Brain microvascular endothelial cell (primary cell): Measurements from ENCODE around the gene PA2G4.
A peak's percentile ranks its signal among the peaks of the same experiment; 100 is the strongest.
"Not testable (repeated sequence)": the region's sequence is repeated elsewhere in the genome, so short reads cannot be mapped to it uniquely, and the experiment has no call there.

Source experiments
- DNase-seq: peaks from one replicate; pipeline ENCODE4 v3.0.0-alpha.2; 2020
- H3K27ac ChIP-seq: fragments of 250-450 bp; sonication (Bioruptor Pico); 2 replicates; pipeline ENCODE4 v1.5.1; 2020; ENCODE audit warnings: mild to moderate bottlenecking, moderate library complexity
- H3K27me3 ChIP-seq: fragments of 250-450 bp; sonication (Bioruptor Pico); replicated peaks from 2 replicates; pipeline ENCODE4 v1.5.1; 2020; ENCODE audit warnings: mild to moderate bottlenecking
- H3K36me3 ChIP-seq: fragments of 250-450 bp; sonication (Bioruptor Pico); replicated peaks from 2 replicates; pipeline ENCODE4 v1.5.1; 2020; ENCODE audit warnings: mild to moderate bottlenecking
- H3K4me3 ChIP-seq: 2 replicates; pipeline ENCODE4 v1.5.1; 2011; ENCODE audit warnings: low read depth, mild to moderate bottlenecking, control low read depth, low read length, moderate library complexity
- in situ Hi-C: cut with HindIII; loops from 2 replicates; pipeline ENCODE4 v1.10.0; 2017; ENCODE audit warnings: low sequenced_read_pairs, low pct_ligation_motif_present
- TF ChIP-seq, protein P1 (sequence below): IDR thresholded peaks from 2 replicates; pipeline ENCODE4 v1.5.1; 2011; ENCODE audit warnings: low read depth, mild to moderate bottlenecking, moderate library complexity, low read length, control low read depth, inconsistent platforms; ENCODE audit errors: missing control alignments

PA2G4 gene

DNA sequence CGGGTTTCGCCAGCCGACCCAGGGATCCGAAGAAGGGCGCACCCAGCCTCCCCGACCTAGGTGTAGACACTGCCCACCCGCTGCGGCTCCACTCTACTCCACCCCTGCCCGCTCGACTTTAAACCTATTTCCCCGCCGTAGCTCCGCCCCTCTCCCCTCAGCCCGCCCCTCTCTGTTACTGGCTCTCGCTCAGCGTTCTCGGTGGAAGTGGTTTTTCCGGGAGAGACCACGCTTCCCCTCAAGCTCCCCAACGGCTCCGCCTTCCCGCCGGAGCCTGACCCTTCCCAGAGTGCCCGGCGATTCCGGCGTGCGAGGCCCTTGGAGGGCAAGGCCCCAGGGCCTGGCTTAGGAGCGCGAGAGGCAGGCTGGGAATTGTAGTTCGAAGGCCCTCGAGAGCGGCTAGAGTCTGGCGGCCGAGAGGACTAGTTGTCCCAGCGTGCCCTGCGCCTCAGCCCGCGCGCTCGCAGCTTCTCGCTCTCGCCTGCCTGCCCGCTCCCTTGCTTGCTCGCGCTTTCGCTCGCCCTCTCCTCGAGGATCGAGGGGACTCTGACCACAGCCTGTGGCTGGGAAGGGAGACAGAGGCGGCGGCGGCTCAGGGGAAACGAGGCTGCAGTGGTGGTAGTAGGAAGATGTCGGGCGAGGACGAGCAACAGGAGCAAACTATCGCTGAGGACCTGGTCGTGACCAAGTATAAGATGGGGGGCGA is at the start of gene PA2G4:
Gene PA2G4, plus strand, starts transcription at position 451 of the 706 bp plus-strand sequence. Its CDS starts 179 bp downstream, at position 630.
- H3K27ac ChIP-seq = peak within 1 kb of the TSS; percentile 54
- DNase-seq = peak; percentile 98
- H3K4me3 ChIP-seq = peak within 1 kb of the TSS; percentile 97
- peaks cover 22% of the 10 kb centered on the region for H3K36me3 ChIP-seq
- no peaks in the 10 kb centered on the region for H3K27me3 ChIP-seq
- in situ Hi-C loops = no loop called here
- TF ChIP-seq, protein P1, sequence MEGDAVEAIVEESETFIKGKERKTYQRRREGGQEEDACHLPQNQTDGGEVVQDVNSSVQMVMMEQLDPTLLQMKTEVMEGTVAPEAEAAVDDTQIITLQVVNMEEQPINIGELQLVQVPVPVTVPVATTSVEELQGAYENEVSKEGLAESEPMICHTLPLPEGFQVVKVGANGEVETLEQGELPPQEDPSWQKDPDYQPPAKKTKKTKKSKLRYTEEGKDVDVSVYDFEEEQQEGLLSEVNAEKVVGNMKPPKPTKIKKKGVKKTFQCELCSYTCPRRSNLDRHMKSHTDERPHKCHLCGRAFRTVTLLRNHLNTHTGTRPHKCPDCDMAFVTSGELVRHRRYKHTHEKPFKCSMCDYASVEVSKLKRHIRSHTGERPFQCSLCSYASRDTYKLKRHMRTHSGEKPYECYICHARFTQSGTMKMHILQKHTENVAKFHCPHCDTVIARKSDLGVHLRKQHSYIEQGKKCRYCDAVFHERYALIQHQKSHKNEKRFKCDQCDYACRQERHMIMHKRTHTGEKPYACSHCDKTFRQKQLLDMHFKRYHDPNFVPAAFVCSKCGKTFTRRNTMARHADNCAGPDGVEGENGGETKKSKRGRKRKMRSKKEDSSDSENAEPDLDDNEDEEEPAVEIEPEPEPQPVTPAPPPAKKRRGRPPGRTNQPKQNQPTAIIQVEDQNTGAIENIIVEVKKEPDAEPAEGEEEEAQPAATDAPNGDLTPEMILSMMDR = no peak

DNA sequence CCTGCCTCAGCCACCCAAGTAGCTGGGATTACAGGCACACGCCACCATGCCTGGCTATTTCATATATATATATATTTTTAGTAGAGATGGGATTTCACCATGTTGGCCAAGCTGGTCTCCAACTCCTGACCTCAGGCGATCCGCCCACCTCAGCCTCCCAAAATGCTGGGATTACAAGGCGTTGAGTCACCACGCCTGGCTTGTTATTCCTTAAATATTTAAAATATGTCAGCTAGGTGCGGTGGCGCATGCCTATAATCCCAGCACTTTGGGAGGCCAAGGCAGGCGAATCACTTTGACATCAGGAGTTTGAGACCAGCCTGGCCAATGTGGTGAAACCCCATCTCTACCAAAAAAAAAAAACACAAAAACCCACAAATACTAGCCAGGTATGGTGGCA is 44.4 kb upstream of the PA2G4 start:
- H3K4me3 ChIP-seq, H3K27ac ChIP-seq, in situ Hi-C loops, H3K36me3 ChIP-seq, H3K27me3 ChIP-seq: not testable (repeated sequence)
- DNase-seq = peak; percentile 79

DNA sequence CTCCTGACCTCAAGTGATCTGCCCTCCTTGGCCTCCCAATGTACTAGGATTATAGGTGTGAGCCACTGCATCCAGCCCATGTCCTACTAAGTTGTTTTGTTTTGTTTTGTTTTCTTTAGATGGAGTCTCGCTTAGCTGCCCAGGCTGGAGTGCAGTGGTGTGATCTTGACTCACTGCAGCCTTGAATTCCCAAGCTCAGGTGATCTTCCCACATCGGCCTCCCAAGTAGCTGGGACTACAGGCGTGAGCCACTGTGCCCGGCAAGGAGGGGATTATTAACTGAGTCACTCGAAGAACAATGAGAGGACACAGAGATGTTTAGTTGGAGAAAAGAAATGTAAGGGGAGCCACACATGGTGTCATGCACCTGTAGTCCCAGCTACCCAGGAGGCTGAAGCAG is 42.4 kb upstream of the PA2G4 start:
- Histone ChIP-seq H3K27ac (no peak overlapping the region), H3K27me3 (no peaks in the 10 kb centered on the region), H3K4me3 (no peak overlapping the region), H3K36me3 (no peaks in the 10 kb centered on the region)
- TF ChIP-seq, protein P1 = no peak
- in situ Hi-C loops = no loop called here
- DNase-seq = peak; percentile 2

DNA sequence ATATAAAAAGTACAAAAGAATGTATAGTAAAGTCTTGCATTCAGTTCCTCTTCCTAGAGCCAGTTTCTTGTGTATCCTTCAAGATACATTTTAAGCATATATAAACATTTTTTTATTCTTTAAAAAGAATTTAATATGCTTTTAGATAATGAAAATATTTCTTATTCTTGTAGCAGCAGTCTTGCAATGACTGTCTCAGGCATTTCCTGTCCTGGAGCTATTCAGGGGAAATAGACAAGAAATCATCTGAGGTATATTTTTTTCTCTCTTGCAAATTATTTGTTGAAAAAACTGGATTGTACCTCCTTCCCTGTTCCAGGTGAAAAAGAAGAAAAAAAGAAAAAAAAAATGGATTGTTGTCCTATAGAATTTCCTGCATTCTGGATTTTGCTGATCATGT is 41.4 kb upstream of the PA2G4 start:
- in situ Hi-C loops = no loop called here
- DNase-seq = no peak
- Histone ChIP-seq H3K27ac (no peak overlapping the region), H3K27me3 (no peaks in the 10 kb centered on the region), H3K4me3 (no peak overlapping the region), H3K36me3 (no peaks in the 10 kb centered on the region)
- TF ChIP-seq, protein P1 = no peak

DNA sequence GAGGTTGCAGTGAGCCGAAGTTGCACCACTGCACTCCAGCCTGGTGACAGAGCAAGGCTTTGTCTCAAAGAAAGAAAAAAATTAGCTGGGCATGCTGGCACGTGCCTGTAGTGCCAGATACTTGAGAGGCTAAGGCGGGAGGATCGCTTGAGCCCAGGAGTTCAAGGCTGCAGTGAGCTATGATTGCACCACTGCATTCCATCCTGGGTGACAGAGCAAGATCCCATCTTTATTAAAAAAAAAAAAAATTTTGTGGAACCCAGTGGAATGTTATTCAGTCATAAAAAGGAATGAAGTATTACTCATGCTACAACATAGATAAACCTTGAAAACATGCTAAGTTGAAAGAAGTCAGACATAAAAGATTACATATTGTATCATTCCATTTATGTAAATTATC is 32.7 kb upstream of the PA2G4 start:
- no peaks in the 10 kb centered on the region for H3K36me3 ChIP-seq
- H3K27ac ChIP-seq = no peak overlapping the region
- no peak overlapping the region for H3K4me3 ChIP-seq
- in situ Hi-C loops = no loop called here
- TF ChIP-seq, protein P1 = no peak
- H3K27me3 ChIP-seq = no peaks in the 10 kb centered on the region
- peak; percentile 40 for DNase-seq

DNA sequence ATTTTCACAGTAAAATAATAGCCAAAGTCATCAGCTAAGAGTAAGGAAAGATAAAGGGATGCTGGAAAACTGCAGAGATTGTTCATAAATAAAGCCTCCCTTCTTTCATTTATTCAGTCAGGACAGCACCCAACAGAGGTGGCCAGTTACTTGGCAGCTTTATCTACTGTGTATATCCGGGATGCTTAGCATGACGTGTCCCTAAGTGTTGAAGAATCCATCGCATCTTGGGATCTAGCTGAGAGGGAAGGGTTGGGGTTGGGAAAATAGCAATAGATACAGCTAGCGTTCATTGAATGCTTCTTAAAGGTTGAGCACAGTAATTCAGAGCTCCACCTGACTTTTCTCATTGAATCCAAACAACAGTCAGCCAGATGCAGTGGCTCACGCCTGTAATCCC is 30.0 kb upstream of the PA2G4 start:
- Histone ChIP-seq H3K4me3 (no peak overlapping the region), H3K36me3 (no peaks in the 10 kb centered on the region), H3K27me3 (no peaks in the 10 kb centered on the region), H3K27ac (no peak overlapping the region)
- TF ChIP-seq, protein P1 = no peak
- in situ Hi-C loops = no loop called here
- no peak for DNase-seq

DNA sequence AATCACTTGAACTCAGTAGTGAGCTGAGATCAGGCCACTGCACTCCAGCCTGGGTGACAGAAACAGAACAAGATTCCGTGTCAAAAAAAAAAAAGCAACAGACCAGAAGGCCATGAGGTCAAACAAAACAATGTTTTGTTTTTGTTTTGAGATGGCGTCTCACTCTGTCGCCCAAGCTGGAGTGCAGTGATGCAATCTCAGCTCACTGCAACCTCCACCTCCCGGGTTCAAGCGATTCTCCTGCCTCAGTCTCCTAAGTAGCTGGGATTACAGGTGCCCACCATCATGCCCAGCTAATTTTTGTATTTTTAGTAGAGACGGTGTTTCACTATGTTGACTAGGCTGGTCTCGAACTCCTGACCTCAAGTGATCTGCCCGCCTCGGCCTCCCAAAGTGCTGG is 26.4 kb upstream of the PA2G4 start:
- in situ Hi-C loops = not testable (repeated sequence)

More for the DNA sequence above, 26.4 kb upstream of the PA2G4 start:
- not testable (repeated sequence) for H3K27ac ChIP-seq, H3K27me3 ChIP-seq, DNase-seq, H3K36me3 ChIP-seq, H3K4me3 ChIP-seq
